Ishikawa (cell line): ENCODE data around the gene DNAH8.

Source experiments
- CEBPB ChIP-seq: IDR thresholded peaks from 2 replicates; pipeline ENCODE4 v1.6.1; 2012
- CREB1 ChIP-seq: IDR thresholded peaks from 2 replicates; pipeline ENCODE4 v1.6.1; 2012; ENCODE audit warnings: low read depth
- EP300 ChIP-seq: IDR thresholded peaks from 2 replicates; pipeline ENCODE4 v1.6.1; 2012; ENCODE audit warnings: borderline replicate concordance
- NFIC ChIP-seq: IDR thresholded peaks from 2 replicates; pipeline ENCODE4 v1.6.1; 2012
- TAF1 ChIP-seq: IDR thresholded peaks from 2 replicates; pipeline ENCODE4 v1.6.1; 2012; ENCODE audit warnings: low read depth, mild to moderate bottlenecking
- TCF12 ChIP-seq: IDR thresholded peaks from 2 replicates; pipeline ENCODE4 v1.6.1; 2012; ENCODE audit warnings: low read depth
- YY1 ChIP-seq: IDR thresholded peaks from 2 replicates; pipeline ENCODE4 v1.6.1; 2012; ENCODE audit warnings: low read depth
- TF ChIP-seq, protein P1 (sequence below): IDR thresholded peaks from 2 replicates; pipeline ENCODE4 v1.6.1; 2012; ENCODE audit warnings: low read depth, mild to moderate bottlenecking
- TF ChIP-seq, protein P2 (sequence below): IDR thresholded peaks from 2 replicates; pipeline ENCODE4 v1.6.1; 2012

DNA sequence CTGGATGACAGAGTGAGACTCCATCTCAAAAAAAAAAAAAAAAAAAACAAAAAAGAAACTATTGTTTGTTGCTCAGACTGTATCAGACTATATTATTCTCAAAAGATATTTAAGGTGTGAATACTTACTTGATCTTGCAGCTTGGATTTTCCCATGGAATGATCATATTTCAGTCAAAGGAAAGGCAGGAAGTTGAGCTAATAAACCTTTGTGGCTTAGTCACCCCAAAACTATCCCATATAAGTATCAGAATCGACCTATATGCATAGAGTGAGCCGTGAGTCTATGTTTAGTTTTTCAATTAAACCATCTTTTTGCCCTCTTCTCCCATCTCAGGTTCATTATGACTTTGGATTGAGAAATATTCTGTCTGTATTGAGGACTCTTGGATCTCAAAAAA lies 152.6 kb downstream of the DNAH8 start:
- no peak for TF ChIP-seq NFIC
- no peak for TF ChIP-seq YY1
- TF ChIP-seq CEBPB = no peak
- no peak for TF ChIP-seq TAF1
- TF ChIP-seq, protein P1, sequence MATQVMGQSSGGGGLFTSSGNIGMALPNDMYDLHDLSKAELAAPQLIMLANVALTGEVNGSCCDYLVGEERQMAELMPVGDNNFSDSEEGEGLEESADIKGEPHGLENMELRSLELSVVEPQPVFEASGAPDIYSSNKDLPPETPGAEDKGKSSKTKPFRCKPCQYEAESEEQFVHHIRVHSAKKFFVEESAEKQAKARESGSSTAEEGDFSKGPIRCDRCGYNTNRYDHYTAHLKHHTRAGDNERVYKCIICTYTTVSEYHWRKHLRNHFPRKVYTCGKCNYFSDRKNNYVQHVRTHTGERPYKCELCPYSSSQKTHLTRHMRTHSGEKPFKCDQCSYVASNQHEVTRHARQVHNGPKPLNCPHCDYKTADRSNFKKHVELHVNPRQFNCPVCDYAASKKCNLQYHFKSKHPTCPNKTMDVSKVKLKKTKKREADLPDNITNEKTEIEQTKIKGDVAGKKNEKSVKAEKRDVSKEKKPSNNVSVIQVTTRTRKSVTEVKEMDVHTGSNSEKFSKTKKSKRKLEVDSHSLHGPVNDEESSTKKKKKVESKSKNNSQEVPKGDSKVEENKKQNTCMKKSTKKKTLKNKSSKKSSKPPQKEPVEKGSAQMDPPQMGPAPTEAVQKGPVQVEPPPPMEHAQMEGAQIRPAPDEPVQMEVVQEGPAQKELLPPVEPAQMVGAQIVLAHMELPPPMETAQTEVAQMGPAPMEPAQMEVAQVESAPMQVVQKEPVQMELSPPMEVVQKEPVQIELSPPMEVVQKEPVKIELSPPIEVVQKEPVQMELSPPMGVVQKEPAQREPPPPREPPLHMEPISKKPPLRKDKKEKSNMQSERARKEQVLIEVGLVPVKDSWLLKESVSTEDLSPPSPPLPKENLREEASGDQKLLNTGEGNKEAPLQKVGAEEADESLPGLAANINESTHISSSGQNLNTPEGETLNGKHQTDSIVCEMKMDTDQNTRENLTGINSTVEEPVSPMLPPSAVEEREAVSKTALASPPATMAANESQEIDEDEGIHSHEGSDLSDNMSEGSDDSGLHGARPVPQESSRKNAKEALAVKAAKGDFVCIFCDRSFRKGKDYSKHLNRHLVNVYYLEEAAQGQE = no peak
- TF ChIP-seq CREB1 = no peak
- TF ChIP-seq, protein P2, sequence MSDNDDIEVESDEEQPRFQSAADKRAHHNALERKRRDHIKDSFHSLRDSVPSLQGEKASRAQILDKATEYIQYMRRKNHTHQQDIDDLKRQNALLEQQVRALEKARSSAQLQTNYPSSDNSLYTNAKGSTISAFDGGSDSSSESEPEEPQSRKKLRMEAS = no peak
- TF ChIP-seq EP300 = no peak
- TF ChIP-seq TCF12 = no peak
